GM21619 (cell line): ENCODE data around the gene KRTAP10-12.
"Not testable (repeated sequence)": the region's sequence is repeated elsewhere in the genome, so short reads cannot be mapped to it uniquely, and the experiment has no call there.

ENCODE experiments used
- ATAC-seq: cut with Tn5 transposase; IDR thresholded peaks from one replicate; pipeline ENCODE4 v1.9.1; 2021; ENCODE audit not compliant: unreplicated experiment

The KRTAP10-12 gene

DNA sequence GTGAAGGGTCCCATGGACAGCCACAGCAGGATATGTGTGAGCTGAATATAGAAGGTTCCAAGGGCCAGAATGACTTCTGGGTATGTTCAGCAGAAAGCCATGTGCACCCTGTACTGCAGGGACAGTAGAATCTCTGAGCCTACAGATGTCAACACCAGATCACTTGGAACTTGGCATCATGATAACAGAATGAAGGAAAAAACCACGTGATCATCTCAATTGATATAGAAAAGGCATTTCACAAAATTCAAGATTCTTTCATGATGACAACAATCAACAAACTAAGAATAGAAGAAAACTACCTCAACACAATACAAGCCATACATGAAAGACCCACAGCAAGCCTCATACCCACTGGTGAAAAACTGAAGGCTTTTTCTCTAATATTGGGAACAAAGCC, 29.4 kb upstream of the KRTAP10-12 start:
- no peak for ATAC-seq

DNA sequence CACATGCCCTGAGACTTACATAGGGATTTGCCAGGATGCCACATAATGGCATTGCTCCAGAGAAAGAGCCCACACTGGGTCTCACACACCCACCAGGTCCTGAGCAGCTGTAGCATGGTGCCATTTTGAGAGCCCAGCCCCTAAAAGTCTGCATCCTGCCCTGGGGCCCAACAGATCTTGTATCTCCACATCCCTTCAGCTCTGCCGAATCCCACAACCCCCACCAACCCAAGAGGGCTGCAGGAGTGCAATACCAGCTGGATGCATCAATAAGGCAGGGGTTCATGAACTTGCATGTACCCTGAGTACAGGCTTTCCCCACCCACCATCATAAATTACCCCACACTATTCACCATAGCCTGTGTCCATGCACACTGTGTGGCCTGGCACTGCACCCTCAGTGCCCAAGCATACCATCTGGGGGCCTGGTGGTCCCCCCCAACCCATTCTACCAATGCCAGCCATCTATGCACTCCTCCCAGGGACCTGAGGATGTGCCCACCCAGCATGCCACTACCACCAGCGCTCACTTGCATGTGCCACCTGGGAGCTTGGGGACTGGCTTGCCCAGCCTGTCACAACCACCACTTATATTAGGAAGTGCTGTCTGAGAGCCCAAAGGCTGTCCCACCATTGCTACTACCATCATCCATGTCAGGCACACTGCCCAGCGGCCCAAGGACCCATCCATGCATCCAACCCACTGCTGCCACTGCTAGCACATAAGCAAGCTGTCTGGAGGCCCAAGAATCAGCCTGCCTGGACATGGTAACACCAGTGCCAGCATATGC, 26.1 kb upstream of the KRTAP10-12 start:
- ATAC-seq, result no peak

DNA sequence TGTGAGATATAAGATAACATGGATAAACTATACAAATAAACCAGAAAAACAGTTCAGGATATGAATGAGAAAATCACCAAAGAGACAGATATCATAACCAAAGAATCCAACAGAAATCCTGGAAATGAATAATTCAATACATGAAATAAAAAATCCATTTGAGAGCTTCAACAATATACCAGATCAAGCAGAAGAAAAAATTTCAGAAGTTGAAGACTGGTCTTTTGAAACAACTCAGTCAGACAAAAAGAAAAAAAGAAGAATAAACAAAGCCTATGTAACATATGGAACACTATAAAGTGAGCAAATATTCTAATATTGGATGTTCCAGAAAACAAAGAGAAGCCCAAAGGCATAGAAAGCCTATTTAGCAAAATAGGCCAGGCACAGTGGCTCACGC, 25.1 kb upstream of the KRTAP10-12 start:
- no peak for ATAC-seq

DNA sequence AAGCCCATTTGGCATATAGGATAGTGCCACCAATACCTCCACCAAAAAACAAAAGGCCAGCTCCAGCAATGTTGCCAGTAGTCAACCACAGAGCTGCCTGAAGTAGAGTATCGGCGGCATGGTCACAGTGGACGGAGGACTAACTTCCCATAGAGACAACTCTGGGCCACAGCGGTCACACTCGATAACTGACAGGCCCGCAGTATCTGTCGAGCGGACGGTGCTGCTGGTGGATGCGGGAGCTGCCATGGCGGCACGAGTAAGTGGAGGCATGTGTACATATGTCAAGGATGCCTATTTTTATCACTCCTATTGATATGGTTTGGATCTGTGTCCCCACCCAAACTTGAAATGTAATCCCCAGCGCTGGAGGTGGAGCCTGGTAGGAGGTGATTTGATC, 19.1 kb upstream of the KRTAP10-12 start:
- ATAC-seq, result no peak

DNA sequence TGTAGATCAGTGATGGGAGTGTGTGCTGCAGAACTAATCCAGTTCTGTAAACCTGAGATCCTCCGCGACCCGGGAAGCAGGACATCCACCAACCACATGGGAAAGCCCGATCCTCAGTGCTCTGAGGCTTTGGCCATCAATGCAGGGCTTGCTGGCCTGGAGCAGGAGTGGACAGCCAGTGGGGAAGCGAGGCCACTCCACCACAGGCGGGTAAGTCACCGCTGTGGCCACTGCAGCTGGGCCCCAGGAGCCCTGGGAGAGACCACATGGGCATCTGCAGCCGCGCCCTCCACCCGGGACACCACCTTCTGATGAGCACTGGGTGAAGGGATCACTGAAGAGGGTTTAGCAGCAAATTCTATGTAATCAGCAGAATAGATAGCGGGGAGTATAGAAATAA, 15.8 kb upstream of the KRTAP10-12 start:
- ATAC-seq, result no peak

DNA sequence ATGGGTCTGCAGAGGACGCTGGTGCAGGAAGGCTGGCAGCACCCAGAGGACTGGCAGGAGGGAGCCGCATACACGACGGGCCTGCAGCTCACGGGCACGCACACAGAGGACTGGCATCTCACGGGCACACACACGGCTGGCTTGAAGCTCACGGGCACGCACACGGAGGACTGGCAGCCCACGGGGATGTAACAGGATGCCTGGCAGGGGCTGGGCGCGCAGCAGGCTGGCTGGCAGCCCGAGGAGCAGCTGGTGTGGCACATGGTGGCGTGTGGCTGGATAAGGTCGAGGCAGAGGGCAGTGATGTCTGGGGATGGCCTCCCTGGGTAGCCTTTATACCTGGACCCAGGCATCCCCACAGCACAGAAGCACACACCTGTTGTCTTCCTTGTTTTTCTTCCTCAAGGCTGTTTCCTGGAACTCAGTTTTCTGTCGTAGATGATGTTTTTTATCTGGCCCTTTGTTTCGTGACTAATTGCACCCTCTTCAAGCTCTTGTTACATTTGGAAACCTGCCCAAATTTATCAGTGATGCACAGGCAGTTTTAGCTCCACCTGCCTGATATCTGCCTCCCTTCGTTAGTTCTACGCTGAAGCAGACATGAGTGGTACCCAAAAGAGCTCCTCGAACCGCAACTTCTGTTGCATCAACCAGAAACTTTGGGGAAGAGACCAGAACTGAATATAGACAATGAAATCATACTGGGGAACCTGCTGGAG, 15.0 kb upstream of the KRTAP10-12 start, which contains the start of gene KRTAP12-1:
Gene KRTAP12-1 (minus strand): TSS at position 303 of the 719 bp plus-strand sequence. CDS start 40 bp downstream, at position 263.
- ATAC-seq, result no peak

DNA sequence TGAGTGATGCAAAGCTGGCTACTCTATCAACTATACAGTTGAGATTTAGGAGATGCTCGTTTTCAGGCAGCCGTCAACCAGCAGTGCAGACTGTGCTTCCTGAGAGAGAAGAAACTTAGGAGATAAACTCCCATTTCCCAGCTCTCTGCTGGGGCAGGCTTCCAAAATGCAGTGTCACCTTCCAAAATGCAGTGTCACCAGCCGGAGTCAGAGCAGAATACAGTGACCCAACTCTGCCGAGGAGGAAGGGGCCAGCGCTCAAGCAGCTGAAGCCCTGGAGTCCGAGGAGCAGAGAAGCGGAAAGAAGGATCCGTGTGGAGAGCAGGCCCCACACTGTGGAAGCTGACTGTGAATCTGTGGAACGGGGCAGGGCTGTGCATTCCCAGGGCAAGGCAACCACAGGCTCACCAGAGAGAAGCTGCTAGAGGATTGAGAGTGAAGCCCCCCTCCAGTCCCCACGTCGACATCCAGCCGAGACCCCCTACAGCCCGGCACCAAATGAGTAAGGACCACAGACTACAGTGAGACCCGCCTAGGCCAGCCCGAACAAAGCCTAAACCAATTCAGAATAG, 14.3 kb upstream of the KRTAP10-12 start:
- ATAC-seq, result no peak

DNA sequence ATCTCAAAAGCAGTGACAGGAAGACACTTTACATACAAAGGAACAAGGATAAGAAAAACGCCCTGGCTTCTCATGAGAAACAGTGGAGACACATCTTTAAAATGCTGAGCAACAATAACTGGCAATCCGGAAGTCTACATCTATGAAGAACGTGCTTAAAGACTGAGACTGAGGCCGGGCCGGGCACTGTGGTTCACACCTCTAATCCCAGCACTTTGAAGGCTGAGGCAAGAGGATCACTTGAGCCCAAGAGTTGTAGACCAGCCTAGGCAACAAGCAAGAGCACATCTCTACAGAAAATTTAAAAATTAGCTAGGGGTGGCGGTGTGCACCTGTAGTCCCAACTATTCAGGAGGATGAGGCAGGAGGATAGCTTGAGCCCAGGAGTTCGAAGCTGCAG, 12.9 kb upstream of the KRTAP10-12 start:
- ATAC-seq, result no peak

DNA sequence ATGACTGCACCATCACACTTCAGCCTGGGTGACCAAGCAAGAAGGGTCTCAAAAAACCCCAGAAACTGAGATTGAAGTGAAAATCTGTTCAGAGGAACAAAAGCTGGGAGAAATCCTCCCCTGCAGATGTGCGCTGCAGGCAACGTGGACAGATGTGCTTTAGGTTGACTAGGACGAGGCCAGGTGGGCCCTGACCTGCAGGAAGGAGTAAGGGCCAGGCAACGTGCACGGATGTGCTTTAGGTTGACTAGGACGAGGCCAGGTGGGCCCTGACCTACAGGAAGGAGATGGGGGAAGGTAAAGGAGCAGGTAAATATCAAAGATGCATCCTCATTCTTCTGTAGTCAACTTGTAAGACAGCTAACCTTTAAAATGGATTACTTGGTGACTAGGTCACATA, 12.5 kb upstream of the KRTAP10-12 start:
- no peak for ATAC-seq

DNA sequence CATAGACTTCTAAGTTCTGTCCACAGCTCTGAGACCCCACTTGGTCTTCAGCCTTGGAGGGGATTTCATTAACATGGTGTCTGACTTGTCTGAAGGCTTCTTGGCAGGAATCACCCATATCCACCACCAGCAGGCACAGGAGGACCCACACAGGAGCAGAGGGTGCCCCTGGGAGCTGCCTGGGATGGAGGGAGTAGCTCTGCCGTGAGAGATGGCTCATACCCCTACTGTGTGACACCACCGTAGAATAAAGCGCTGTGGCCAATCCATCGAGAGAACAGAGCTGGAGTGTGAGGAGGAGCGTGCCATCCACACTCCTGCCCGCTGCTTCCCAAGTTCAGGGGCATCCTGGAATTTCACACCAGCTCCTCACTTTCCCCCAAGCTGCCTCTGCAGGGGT, 11.9 kb upstream of the KRTAP10-12 start:
- not testable (repeated sequence) for ATAC-seq

DNA sequence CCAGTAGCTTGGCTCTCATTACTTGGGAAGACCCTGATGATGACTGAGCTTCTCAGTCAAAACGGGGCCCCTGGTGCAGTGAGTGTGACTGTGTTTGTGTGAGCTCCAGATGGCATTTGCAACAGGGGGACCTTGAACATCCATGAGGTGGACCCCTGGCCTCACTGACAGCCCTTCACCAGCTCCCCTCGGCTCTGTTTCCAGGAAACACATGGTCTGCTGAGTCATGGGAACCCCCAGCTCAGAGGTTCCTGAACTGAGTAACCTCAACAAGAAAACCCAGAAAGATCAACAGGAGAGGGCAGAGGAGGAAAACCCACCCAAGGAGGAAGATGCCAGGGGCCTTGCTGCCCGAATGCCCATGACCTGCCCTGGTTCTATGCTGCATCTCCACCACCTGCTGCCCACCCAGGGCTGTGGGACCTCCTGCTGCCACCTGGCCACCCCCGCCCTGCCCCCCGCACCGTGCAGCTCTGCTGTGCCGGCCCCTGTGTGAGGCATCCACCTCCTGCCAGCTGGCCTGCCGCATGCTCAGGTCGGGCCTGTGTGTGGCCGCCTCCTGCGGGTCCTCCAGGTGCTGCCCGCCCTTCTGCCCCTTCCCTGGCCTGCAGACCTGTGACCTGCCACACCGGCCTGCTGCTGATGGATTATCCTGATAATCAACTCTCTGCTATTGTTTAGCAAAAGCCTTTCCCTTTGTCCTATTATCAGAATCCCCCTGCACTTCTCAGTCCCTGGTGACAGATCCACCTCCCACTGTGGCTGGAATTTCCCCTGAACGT, 10.8 kb upstream of the KRTAP10-12 start:
- no peak for ATAC-seq

DNA sequence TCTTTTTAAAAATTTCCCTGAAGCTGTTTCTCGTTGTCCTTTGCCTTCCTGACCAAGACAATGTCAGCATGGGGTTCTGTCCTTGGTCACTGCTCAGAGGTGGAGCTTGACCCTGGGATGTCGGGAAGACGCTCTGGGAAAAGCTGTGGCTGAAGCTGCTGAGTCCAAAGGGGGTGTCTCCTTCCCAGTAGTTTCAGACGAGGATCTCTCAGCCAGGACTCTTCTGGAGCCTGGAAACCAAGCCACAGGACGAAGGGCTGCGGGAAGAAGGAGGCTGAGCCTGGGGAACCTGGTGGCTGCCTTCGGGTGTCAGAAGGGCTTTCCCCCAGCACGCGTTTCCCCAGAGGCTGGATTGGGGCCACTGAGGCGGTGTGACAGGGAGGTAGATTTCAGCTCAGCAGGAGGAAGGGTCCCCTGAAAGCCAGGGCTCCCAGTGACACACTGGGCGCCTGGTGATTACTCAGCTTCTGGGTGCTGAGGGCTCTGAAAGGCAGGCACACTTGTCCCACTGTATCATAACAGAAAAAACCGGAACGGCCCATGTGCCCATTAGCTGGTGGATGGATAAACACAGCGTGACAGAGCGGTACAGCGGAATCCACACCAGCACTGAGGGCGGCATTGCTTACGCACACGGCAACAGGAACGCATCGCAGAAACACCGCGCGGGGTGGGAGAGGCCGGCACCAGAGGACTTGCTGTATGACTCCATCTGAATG, 10.0 kb upstream of the KRTAP10-12 start:
- no peak for ATAC-seq

DNA sequence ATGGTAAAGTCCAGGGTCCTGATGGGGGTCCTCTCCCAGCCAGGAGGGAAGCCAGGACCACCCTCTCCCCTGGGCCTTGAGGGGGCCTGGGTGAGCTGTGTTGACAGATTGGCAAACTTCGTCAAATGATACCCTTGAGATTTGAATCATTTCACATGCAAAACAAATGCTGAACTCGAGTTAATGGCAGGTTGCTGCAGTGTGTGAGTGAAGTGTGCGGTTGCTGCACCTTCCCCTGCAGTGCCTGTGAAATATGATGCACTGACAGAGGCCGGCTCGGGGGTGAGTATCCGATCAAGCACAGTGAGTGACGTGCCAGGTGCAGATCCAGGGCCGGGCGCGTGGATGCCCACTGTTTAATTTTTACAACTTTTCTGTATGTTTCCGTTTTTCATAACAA, 9.3 kb upstream of the KRTAP10-12 start:
- no peak for ATAC-seq

DNA sequence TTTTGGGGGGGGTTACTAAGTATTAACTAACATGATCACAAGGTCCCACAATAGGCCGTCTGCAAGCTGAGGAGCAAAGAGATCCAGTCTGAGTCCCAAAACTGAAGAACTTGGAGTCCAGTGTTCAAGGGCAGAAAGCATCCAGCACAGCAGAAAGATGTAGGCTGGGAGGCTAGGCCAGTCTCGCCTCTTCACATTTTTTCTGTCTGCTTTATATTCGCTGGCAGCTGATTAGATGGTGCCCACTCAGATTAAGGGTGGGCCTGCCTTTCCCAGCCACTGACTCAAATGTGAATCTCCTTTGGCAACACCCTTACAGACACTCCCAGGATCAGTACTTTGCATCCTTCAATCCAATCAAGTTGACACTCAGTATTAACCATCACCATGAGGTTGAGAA, 7.2 kb upstream of the KRTAP10-12 start:
- not testable (repeated sequence) for ATAC-seq

DNA sequence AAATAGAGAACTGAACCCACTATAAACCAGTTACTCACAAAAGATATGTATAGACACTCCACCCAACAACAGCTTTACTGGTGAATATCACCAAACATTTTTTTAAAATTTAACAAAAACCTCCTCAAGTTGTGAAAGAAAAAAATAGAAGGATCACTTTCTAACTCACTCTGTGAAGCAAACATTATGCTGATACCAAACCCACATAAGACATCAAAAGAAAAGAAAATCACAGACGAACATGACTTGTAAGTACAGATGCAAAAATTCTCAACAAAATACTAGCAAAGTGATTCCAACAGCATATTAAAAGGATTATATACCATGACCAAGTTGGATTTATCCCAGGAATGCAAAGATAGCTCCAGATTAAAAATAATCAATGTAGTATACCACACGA, 5.3 kb upstream of the KRTAP10-12 start:
- no peak for ATAC-seq

DNA sequence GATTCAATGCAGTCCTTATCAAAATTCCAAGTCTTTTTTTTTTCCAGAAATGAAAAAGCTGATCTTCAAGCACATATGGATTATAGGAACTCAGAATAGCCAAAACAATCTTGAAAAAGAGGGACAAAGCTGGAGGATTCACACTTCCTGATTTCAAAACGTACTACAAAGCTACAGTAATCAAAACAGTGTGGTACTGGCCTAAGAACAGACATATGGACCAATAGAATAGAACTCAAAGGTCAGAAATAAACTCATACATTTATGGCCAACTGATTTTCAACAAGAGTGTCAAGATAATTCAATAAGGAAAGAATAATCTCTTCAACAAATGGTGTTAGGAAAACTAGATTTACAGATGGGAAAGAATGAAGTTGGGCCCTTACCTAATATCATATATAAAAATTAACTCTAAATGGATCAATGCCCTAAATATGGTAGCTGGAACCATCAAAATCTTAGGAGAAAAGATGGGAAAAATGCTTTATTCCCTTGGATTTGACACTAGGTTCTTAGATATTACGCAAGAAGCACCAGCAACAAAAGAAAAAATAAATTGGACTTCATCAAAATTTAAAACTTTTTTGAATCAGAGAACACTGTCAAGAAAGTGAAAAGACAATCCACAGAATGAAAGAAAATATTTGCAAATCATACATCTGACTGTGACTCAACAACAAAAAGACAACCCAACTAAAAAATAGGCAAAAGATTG, 4.0 kb upstream of the KRTAP10-12 start:
- ATAC-seq, result no peak

DNA sequence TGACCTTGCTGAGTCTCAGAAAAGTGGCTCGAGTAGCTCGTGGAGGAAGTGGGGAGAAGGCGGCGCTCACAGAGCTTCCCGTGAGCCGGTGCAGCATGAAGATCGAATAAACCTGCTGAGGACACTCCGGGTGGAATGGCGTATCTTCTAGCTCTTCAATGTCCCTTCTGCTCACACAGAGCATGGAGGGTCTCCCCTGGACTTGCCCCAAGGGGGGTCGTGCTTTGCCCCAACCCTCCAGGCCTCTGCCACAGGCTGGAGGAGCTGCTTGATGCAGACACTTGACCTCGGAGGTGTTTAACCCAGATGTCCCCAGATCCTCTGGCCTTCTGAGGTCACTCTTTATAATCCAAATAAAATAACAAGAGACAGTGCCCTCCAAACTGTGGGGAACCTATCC, 2.2 kb upstream of the KRTAP10-12 start:
- no peak for ATAC-seq

DNA sequence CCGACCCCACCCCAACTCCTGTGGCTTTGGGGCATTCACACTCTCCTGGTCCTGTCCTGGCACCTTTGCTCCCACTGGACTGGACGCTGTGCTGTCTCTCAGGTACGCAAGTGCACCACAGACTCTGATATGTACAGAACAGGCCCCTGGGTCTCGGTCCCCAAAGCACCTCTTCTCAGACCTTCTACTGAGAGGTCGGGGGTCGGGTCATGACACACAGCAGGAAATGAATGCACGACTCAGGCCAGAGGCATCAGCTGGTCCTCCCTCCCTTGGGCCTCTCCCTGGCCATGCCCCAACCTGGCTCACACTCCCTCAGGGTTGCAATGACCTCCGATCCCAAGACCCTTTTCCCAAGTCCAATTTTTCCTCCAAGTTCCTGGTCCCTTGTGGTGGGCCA, 1.8 kb upstream of the KRTAP10-12 start:
- no peak for ATAC-seq

DNA sequence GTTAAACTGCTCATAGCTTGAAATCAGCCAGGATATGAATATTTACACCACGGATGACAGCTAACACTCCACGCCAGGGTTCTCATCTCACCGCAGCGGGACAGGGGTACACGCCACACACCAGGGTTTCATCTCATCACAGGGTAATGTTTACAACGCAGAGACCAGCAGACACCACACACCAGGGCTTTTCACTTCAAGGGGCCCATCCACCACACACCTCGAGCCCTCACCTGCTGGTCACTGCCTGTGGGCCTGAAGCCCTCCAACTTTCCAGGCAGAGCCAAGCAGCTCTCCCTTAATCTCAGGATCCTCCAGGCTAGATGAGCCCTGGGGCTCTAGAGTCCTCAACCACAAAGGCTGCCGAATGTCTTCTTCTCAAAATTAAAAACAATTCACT, 1.3 kb upstream of the KRTAP10-12 start:
- ATAC-seq, result no peak

DNA sequence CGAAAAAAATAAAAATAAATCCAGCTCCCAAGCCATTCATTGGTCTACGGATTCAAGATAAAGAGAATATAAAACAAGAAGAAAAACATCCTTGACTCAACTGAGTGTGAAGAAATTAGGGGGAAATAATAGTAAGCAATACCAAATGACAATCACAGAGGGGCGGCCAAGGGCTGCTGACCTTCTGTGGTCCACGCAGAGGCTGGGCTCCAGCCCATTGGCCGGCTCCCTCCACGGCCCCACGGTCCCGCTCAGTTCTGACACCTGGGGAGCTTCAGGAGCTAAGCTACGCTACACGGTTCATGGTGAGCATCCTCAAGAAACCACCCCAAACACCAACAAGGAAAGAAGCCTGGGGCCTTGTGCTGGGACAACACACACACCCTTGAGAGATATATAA, 400 bp upstream of the KRTAP10-12 start:
- no peak for ATAC-seq
